ENCODE data around the gene KCNIP3.

KCNIP3 gene

GRCh38 chr2:95359031-95359430 lies 61.9 kb downstream of the KCNIP3 start:
- TF ChIP-seq CTCF (conservative IDR thresholded peaks at IDR 0.05; ENCODE audit: low read length) = no peak
- H3K4me3 ChIP-seq (ENCODE audit: low read length) = no peak overlapping the region
- peak; percentile 77 for DNase-seq (ENCODE audit: low read depth)

GRCh38 chr2:95359501-95359930 lies 62.4 kb downstream of the KCNIP3 start:
- no peak for DNase-seq (ENCODE audit: low read depth)
- no peak overlapping the region for H3K4me3 ChIP-seq (ENCODE audit: low read length)
- TF ChIP-seq CTCF (conservative IDR thresholded peaks at IDR 0.05; ENCODE audit: low read length) = no peak

GRCh38 chr2:95361216-95361980 lies 64.3 kb downstream of the KCNIP3 start:
- no peak overlapping the region for H3K4me3 ChIP-seq (ENCODE audit: low read length)
- TF ChIP-seq CTCF (conservative IDR thresholded peaks at IDR 0.05; ENCODE audit: low read length) = no peak
- no peak for DNase-seq (ENCODE audit: low read depth)

GRCh38 chr2:95362486-95362885 lies 65.3 kb downstream of the KCNIP3 start:
- no peak for TF ChIP-seq CTCF (conservative IDR thresholded peaks at IDR 0.05; ENCODE audit: low read length)
- no peak for DNase-seq (ENCODE audit: low read depth)
- no peak overlapping the region for H3K4me3 ChIP-seq (ENCODE audit: low read length)

GRCh38 chr2:95366514-95366913 lies 69.4 kb downstream of the KCNIP3 start:
- no peak for DNase-seq (ENCODE audit: low read depth)

GRCh38 chr2:95372216-95372829 lies 75.2 kb downstream of the KCNIP3 start:
- H3K4me3 ChIP-seq (ENCODE audit: low read length) = no peak overlapping the region
- no peak for TF ChIP-seq CTCF (conservative IDR thresholded peaks at IDR 0.05; ENCODE audit: low read length)
- DNase-seq (ENCODE audit: low read depth) = no peak

More at GRCh38 chr2:95366514-95366913, 69.4 kb downstream of the KCNIP3 start:
- TF ChIP-seq CTCF (conservative IDR thresholded peaks at IDR 0.05; ENCODE audit: low read length) = no peak
- no peak overlapping the region for H3K4me3 ChIP-seq (ENCODE audit: low read length)

GRCh38 chr2:95372845-95373244 lies 75.7 kb downstream of the KCNIP3 start:
- no peak for DNase-seq (ENCODE audit: low read depth)
- TF ChIP-seq CTCF (conservative IDR thresholded peaks at IDR 0.05; ENCODE audit: low read length) = no peak
- no peak overlapping the region for H3K4me3 ChIP-seq (ENCODE audit: low read length)

Data from AG10803 (cell line).